SK-N-MC (cell line): ENCODE measurements around the gene METRNL.

ENCODE experiments used
- DNase-seq: peaks from one replicate; pipeline ENCODE4 v3.0.0-alpha.2; 2011; ENCODE audit warnings: low read depth, low spot score
- H3K27ac ChIP-seq: fragments of 200-600 bp; sonication (generic); 2 replicates; pipeline ENCODE4 v1.5.1; 2016; ENCODE audit warnings: mixed run types
- H3K36me3 ChIP-seq: fragments of 200-600 bp; sonication (generic); 2 replicates; pipeline ENCODE4 v1.6.1; 2017; ENCODE audit warnings: antibody characterized with exemption, low read length, mixed read lengths; ENCODE audit not compliant: insufficient read depth
- H3K4me3 ChIP-seq: fragments of 200-600 bp; sonication (generic); 2 replicates; pipeline ENCODE4 v1.5.1; 2016
- H3K9ac ChIP-seq: fragments of 200-600 bp; sonication (generic); 2 replicates; pipeline ENCODE4 v1.8.0; 2017; ENCODE audit warnings: mixed run types, mixed read lengths; ENCODE audit not compliant: insufficient read length
- H3K9me3 ChIP-seq: fragments of 200-600 bp; sonication (generic); 2 replicates; pipeline ENCODE4 v1.6.1; 2017; ENCODE audit warnings: low read depth, mild to moderate bottlenecking, antibody characterized with exemption, low read length, moderate library complexity, mixed read lengths
- EZH2 ChIP-seq: fragments of 200-600 bp; sonication (generic); IDR thresholded peaks from one replicate; pipeline ENCODE4 v1.6.1; 2017; ENCODE audit warnings: antibody characterized with exemption
- FOXP2 ChIP-seq: optimal IDR thresholded peaks from 2 replicates; pipeline ENCODE3; 2011; ENCODE audit warnings: mild to moderate bottlenecking, moderate library complexity; ENCODE audit not compliant: insufficient read depth; ENCODE audit errors: extremely low read length, control extremely low read depth
- POLR2AphosphoS5 ChIP-seq: IDR thresholded peaks from 2 replicates; pipeline ENCODE4 v1.6.1; 2012; ENCODE audit warnings: mild to moderate bottlenecking, low read depth, low read length, borderline replicate concordance

The METRNL gene

DNA sequence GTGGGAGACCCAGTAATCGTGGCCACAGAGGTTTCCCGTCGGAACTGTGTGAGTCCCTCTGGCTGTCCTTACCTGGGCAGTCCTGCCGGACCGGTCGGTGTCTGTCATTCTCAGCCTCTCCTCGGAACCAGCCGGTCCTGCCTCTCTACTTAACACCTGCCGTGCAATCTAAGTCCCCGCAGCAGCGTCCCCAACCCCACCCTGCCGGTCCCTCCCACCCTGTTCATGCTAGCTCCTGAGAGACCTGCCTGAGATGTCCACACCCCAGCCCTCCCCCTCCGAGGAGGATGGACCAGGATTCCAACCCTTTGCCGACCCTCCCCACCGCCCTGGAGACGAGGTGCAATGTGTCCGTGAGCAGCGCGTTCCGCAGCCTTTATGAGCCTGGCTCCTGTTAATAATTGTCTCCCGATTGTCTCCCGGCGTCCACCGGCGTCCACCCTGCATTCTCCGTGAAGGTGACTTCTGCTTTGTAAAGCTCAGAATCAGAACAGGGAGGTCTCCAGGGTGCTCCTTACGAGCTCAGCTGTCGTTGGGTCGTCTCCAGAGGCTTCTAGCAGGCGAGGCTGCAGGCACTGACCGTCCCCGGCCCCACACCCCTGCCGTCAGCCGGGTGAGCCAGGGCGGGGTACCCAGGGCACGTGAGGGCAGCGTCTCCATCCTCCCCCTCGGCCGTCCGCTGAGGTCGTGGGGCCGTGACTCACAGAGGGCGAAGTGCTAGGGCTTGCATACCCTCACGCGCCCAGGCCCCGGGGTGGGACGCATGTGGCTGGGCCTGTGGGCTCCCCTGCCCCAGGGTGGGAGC, 10.1 kb downstream of the METRNL start:
- no peaks in the 10 kb centered on the region for H3K9me3 ChIP-seq
- H3K9ac ChIP-seq: no peak overlapping the region
- TF ChIP-seq EZH2 (no peak), POLR2AphosphoS5 (no peak), FOXP2 (no peak)
- H3K4me3 ChIP-seq: no peak overlapping the region
- H3K36me3 ChIP-seq: peaks cover 16% of the 10 kb centered on the region; the same call in 1 of the 2 replicates
- DNase-seq: no peak
- no peak overlapping the region for H3K27ac ChIP-seq

DNA sequence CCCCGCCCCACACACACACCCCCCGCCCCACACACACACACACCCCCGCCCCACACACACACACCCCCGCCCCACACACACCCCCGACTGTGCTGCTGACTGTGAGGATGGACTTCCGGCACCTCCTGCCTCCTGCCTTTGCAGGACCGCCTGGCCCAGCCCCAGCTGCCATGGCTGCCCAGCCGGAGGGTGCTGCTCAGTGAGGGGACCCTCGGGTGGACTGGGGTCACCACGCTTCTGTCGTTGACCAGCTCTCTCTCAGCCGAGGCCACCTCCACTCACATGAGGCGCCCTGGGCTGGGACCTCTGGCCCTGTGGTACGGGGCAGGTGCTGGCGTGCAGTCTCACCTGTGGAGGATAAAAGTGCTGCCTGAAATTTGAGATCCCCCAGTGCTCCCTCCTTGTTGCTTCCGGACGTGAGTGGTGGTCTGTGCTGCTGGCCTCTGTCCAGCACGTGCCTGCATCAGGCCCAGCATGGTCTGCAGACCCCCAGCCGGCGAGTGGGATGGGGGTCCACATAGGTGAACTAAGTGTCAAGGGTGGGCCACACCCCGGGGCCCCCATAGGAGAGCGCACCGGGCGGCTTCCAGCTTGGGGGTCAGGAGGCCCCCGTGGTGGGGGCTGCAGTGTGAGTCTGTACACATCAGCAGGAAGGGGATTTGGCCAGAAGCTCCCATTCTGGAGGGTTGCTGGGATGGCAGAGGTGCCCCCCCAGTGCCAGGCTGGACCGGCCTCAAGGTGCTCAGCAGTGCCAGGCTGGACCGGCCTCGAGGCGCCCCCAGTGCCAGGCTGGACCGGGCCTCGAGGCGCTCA, 11.2 kb downstream of the METRNL start:
- no peaks in the 10 kb centered on the region for H3K9me3 ChIP-seq
- H3K36me3 ChIP-seq: peaks cover 16% of the 10 kb centered on the region; the same call in 1 of the 2 replicates
- no peak overlapping the region for H3K9ac ChIP-seq
- TF ChIP-seq EZH2: no peak
- TF ChIP-seq FOXP2: no peak
- no peak for TF ChIP-seq POLR2AphosphoS5
- H3K4me3 ChIP-seq: no peak overlapping the region
- DNase-seq: no peak
- no peak overlapping the region for H3K27ac ChIP-seq

DNA sequence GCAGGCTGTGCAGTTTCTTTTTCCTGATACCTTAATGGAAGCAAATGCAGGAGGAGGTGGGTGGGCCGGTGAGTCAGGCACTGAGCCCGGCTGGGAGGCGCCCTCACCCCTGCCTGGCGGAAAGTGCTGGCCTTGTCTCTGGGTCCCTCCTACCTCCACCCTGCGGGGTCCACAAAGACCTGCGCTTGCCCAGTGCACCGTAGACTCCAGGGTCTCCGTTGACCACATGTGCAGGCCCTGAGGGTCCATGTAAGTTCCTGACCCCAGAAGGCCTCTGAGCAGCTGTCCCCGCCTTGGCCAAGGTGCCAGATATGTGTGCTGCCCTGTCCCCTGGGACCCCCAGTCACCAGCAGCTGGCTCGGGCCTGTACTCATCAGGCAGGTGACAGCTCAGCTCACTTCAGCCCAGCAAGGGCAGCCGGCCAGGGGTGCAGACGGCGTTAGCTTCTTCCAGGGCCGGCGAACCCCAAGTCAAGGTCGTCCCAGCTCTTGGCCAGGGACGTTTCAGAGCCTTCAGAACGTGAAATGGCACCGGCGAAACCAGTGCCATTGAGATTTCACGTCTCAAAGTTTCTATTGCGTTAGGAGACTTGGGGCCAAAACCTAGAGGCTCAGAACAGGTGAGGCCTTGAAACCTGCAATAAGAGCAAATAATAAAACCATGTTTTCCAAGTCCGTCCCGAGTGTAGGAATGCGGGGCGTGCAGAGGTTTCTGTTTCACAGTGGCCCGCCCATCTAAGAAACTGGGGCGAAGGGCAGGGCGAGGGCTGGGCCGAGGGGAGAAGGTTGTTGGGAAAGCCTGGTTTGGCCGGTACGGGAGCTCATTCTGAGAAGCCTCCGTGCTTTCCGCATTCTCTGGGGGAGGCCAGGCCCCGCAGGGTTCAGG, 12.1 kb downstream of the METRNL start:
- no peak overlapping the region for H3K27ac ChIP-seq
- peaks cover 16% of the 10 kb centered on the region; the same call in 1 of the 2 replicates for H3K36me3 ChIP-seq
- H3K4me3 ChIP-seq: no peak overlapping the region
- H3K9ac ChIP-seq: no peak overlapping the region
- no peak for DNase-seq
- TF ChIP-seq EZH2: no peak
- TF ChIP-seq POLR2AphosphoS5: no peak
- no peak for TF ChIP-seq FOXP2
- no peaks in the 10 kb centered on the region for H3K9me3 ChIP-seq

DNA sequence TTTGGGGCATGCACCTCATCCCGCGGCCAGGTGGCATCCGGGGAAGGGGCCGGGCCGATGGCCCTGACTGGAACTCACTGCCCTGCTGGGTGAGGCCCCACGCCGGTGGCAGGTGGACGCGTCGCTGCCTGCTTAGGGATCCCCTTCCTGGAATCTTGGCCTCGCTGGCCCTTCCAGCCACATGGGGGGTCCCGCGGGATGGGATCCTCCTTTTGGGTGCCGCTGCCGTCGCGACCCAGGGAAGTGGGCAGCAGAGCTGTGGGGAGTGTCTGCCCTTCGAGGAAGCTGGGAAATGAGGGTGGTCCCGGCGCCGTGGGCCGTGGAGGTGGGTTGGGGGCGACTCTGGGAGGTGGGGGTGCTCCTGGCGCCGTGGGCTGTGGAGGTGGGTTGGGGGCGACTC, 12.8 kb downstream of the METRNL start:
- H3K27ac ChIP-seq: no peak overlapping the region
- H3K9me3 ChIP-seq: no peaks in the 10 kb centered on the region
- H3K4me3 ChIP-seq: no peak overlapping the region
- H3K36me3 ChIP-seq: peaks cover 16% of the 10 kb centered on the region; the same call in 1 of the 2 replicates
- no peak for TF ChIP-seq POLR2AphosphoS5
- TF ChIP-seq EZH2: no peak
- TF ChIP-seq FOXP2: no peak
- H3K9ac ChIP-seq: no peak overlapping the region
- DNase-seq: no peak

DNA sequence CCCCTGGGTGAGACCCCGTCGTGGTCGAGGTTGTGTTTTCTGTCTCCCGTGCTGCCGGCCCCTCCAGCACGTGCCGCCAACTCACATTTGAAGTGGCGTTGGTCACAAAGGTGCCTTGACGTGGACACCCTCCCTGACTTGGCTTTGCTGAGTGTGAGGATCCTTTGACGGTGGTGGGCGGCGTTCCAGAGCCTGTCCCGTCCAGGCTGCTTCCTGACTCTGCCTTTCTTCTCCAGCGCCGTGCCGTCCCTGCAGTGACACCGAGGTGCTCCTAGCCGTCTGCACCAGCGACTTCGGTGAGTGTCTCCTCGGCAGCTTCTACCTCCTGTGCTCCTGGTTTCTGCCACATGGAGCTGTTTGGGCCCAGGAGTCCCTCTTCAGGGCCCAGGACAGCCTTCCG, 13.5 kb downstream of the METRNL start:
- TF ChIP-seq POLR2AphosphoS5 (no peak), FOXP2 (no peak), EZH2 (no peak)
- no peak for DNase-seq
- H3K36me3 ChIP-seq: peaks cover 16% of the 10 kb centered on the region; the same call in 1 of the 2 replicates

DNA sequence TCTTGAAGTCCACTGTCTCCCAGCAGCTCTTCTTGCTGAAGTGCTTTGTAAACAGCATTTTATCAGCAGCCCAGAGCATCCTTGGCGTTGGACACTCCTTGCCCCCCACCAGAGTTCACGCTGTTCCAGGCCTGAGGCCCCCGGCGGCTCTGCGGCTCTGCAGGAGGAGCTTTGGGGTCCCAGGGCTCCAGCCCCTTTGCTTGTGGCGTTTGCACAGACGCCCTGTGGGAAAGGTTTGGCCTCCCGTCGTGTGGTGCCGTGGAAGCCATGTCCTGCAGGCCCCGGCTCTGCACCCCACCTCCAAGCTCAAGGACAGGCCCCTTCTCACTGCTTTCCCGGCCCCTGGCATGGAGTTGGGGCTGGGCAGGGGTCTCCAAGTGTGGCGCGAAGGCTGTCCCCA, 14.1 kb downstream of the METRNL start:
- no peak for TF ChIP-seq POLR2AphosphoS5
- TF ChIP-seq EZH2: no peak
- TF ChIP-seq FOXP2: no peak
- Histone ChIP-seq H3K36me3 (peaks cover 16% of the 10 kb centered on the region; the same call in 1 of the 2 replicates), H3K9me3 (no peaks in the 10 kb centered on the region), H3K27ac (no peak overlapping the region), H3K9ac (no peak overlapping the region), H3K4me3 (no peak overlapping the region)
- DNase-seq: no peak

More for the DNA sequence above, 13.5 kb downstream of the METRNL start:
- no peak overlapping the region for H3K27ac ChIP-seq
- no peak overlapping the region for H3K9ac ChIP-seq
- no peaks in the 10 kb centered on the region for H3K9me3 ChIP-seq
- H3K4me3 ChIP-seq: no peak overlapping the region

DNA sequence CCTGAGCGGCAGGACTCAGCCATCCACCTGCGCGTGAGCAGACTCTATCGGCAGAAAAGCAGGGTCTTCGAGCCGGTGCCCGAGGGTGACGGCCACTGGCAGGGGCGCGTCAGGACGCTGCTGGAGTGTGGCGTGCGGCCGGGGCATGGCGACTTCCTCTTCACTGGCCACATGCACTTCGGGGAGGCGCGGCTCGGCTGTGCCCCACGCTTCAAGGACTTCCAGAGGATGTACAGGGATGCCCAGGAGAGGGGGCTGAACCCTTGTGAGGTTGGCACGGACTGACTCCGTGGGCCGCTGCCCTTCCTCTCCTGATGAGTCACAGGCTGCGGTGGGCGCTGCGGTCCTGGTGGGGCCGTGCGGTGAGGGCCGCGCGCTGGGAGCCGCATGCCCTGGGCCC, 14.9 kb downstream of the METRNL start:
- H3K36me3 ChIP-seq: peaks cover 16% of the 10 kb centered on the region; the same call in 1 of the 2 replicates
- DNase-seq: no peak
- no peak overlapping the region for H3K27ac ChIP-seq
- H3K4me3 ChIP-seq: no peak overlapping the region
- H3K9ac ChIP-seq: no peak overlapping the region
- TF ChIP-seq FOXP2 (no peak), EZH2 (no peak), POLR2AphosphoS5 (no peak)
- H3K9me3 ChIP-seq: no peaks in the 10 kb centered on the region

DNA sequence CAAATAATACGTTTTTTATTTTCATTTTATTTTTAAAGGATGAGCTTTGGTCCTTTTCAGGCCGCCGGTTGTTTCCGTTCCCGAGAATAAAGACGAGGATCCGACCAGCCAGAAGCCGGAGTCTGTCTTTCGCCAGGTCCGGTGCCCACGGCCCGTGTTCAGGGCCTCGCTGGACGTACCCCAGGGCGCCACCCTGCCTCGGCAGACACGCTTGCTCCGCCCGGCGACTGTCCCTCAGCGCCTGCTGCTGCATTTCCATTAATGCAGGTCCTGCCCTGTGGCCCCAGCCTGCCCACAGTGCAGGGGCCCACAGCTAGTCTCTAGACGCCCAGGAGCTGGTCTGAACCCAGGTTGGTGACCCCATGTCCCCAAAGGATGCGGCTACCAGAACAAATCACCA, 15.6 kb downstream of the METRNL start:
- no peak for DNase-seq
- H3K27ac ChIP-seq: no peak overlapping the region
- H3K4me3 ChIP-seq: no peak overlapping the region
- peaks cover 16% of the 10 kb centered on the region; the same call in 1 of the 2 replicates for H3K36me3 ChIP-seq
- no peaks in the 10 kb centered on the region for H3K9me3 ChIP-seq
- no peak overlapping the region for H3K9ac ChIP-seq
- no peak for TF ChIP-seq POLR2AphosphoS5
- no peak for TF ChIP-seq EZH2
- TF ChIP-seq FOXP2: no peak
